Measurements from ENCODE around the gene CTSS.
"Not testable (repeated sequence)": the region's sequence is repeated elsewhere in the genome, so short reads cannot be mapped to it uniquely, and the experiment has no call there.

- TF ChIP-seq CTCF (conservative IDR thresholded peaks at IDR 0.05; ENCODE audit: low read length); EZH2phosphoT487 (IDR thresholded peaks at IDR 0.05; ENCODE audit: borderline replicate concordance, low read depth, low read length): not testable (repeated sequence)
Observed at GRCh38 chr1:150793778-150794177, 28.2 kb upstream of the CTSS start.

All from OCI-LY7 (cell line).